K562 (cell line): ENCODE data around the gene SH3YL1.

Experiments used
- CTCF ChIP-seq, 3 experiments: IDR thresholded peaks in 2 of 3; conservative IDR thresholded peaks in 1 of 3; 2 replicates each; pipeline ENCODE4 v1.5.1; 2011 to 2012; ENCODE audit warnings: low read length in 3 of 3, mild to moderate bottlenecking in 3 of 3, control low read depth in 2 of 3, improper control_type of control experiment in 1 of 3, inconsistent platforms in 1 of 3, low read depth in 1 of 3, mixed read lengths in 1 of 3, moderate library complexity in 1 of 3; ENCODE audit not compliant: insufficient read depth in 2 of 3
- ZNF398 ChIP-seq: fragments of 250-450 bp; sonication (Bioruptor Pico); IDR thresholded peaks from 2 replicates; pipeline ENCODE4 v1.8.0; 2021; ENCODE audit warnings: moderate library complexity, mild to moderate bottlenecking, inconsistent platforms

GRCh38 chr2:270861-271260 lies 7.0 kb upstream of the SH3YL1 start:
- TF ChIP-seq CTCF (IDR thresholded peaks at IDR 0.05 in 2 of 3, conservative IDR thresholded peaks at IDR 0.05 in 1 of 3; ENCODE audit: insufficient read depth in 2 of 3, low read depth in 1 of 3, low read length in 3 of 3) = no peak
- no peak for TF ChIP-seq ZNF398 (CRISPR knock-in tag)
